ENCODE data around the gene NUP54. TPM values are rescaled to one million over a fixed set of nuclear protein-coding genes. Genes with fewer than 3 reads are reported as not detected.

NUP54 gene
- total RNA-seq, 1 donor from 2014 or later, result 50.8 TPM

DNA sequence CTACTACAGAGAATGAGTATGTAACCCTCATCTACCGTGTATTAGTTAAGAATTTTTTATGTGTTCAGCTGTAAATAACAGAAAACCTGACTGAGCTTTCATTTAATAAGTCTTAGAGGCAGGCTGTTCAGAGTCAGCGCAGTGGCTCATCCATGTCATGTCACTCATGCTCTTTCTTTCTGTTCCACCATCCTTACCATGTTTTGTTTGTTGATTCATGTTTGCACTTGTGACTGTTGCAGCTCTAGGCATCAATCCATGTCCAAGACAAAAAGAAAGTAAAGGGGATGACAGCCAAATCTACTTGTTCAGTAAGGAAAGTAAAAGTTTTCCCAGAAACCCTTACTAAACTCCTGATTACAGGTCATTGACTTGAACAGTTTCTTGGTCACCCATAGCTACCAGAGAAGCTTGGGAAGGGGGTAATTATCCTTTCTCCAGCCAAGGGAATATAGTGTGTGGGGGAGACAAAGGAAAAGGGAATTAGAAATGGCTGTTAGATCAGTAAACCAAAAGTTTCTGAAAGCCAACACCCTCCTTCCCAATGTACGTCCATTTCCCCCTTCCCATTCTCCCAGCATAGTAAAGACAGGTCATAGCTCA, 64.7 kb downstream of the NUP54 start:
- DNase-seq (ENCODE audit: low spot score), result no peak
- intact Hi-C loops (cut with DNase I), result no loop called here
- ATAC-seq, result no peak

DNA sequence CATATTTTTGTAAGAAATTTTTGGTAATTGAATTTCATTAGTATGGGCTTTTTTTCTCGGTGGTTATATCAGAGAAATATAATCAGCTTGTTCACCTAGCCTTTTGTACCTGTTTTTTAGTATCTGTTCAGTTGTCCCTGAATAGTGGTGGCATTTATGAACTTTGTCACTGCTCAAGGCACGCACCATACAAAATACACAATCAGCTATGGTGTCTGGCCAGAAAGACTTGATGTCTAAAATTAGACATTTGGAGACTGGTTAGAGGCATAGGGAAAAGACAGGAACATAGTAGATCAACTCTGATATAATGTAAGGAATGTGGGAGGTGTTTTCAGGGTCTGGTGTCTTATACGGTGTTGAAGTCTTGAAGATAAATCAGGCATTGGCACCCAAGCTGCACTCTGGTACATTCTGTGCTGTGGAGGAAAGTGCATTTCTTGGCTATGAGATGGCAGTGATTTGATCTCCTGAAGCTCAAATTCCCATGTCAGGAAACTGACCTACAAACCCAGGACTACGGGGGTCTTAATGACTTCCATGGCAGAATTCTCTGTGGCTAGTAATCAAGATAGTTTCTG, 70.1 kb downstream of the NUP54 start:
- DNase-seq (ENCODE audit: low spot score), result no peak
- ATAC-seq, result no peak
- intact Hi-C loops (cut with DNase I), result no loop called here

- ATAC-seq, result no peak
- DNase-seq (ENCODE audit: low spot score), result no peak
- intact Hi-C loops (cut with DNase I), result no loop called here
Measured at GRCh38 chr4:76074993-76075600, 73.1 kb downstream of the NUP54 start.

DNA sequence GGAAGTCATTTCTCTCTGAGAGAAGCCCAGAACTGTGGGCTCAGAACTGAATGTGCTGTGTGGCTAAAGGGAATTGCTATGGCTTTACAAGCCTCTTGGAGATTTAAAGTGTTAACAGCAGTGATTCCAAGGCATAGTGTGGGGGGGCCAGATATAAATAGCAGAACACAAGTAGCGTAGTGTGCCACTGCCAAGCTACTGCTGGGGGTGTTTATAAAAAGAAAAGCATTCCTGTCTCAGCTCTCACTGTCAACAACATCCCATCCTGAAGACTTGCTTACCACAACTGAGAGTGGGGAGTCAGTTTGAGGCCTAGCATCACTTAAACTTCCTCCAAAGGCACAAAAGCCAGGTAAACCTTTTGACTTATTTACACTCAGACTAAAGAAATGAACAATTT, 73.7 kb downstream of the NUP54 start, which contains the start of gene ART3:
TSS of gene ART3 (plus strand) at position 242 of the 400 bp plus-strand sequence. CDS start 1,181 bp downstream, outside the sequence.
- intact Hi-C loops (cut with DNase I), result no loop called here
- ATAC-seq, result peak; percentile 39
- no peak for DNase-seq (ENCODE audit: low spot score)

- ATAC-seq (no peak), DNase-seq (ENCODE audit: low spot score) (no peak)
- intact Hi-C loops (cut with DNase I), result no loop called here
Measured at GRCh38 chr4:76072760-76073159, 75.4 kb downstream of the NUP54 start.

- DNase-seq (ENCODE audit: low spot score) (peak; percentile 88), ATAC-seq (peak; percentile 93)
- intact Hi-C loops (cut with DNase I), result no loop called here
Measured at GRCh38 chr4:76067652-76068286, 80.4 kb downstream of the NUP54 start.

DNA sequence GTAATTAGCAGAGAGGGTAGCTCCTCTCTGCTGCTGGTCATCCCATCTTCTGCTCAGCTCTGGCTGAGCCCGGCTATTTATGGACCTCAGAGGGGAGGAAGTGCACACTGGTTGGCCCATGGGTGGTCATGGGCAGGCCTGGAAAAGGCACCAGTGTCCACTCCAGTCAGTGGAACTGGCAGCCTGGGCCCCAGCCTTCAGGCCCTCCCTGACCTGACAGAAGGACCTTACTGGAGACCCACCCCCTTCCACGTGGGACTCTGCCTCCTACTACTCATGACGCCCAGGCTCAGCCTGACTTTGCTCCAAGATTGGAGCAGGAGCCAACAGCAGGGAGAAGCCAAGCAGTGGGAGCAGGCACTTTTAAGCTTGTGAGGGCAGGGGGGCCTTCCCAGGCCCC, 81.7 kb downstream of the NUP54 start:
- ATAC-seq, result no peak
- intact Hi-C loops (cut with DNase I), result no loop called here
- no peak for DNase-seq (ENCODE audit: low spot score)

Other genes with a start within 250 kb of the NUP54 start
- 0.22 TPM for gene PPEF2, start 245.9 kb downstream of the NUP54 start, total RNA-seq
- 29.4 TPM for gene NAAA, start 207.4 kb downstream of the NUP54 start, total RNA-seq
- gene SDAD1, start 157.5 kb downstream of the NUP54 start, total RNA-seq, result 37.9 TPM
- 1.6 TPM for gene CXCL9, start 140.9 kb downstream of the NUP54 start, total RNA-seq
- gene CXCL10, start 124.9 kb downstream of the NUP54 start, total RNA-seq, result 5.0 TPM
- gene CXCL11, start 112.3 kb downstream of the NUP54 start, total RNA-seq, result 1.2 TPM
- gene ART3, start 73.7 kb downstream of the NUP54 start, total RNA-seq, result 35.8 TPM
- 145 TPM for gene SCARB2, start 65.4 kb upstream of the NUP54 start, total RNA-seq
- gene FAM47E, start 103.3 kb upstream of the NUP54 start, total RNA-seq, result 2.5 TPM
- 3.9 TPM for gene STBD1, start 158.3 kb upstream of the NUP54 start, total RNA-seq